Measurements from ENCODE around the gene ZNF436. TPM values are rescaled to one million over a fixed set of nuclear protein-coding genes. Genes with fewer than 3 reads are reported as not detected.
"Not testable (repeated sequence)": the region's sequence is repeated elsewhere in the genome, so short reads cannot be mapped to it uniquely, and the experiment has no call there.

Gene ZNF436
- total and polyA plus RNA-seq, 3 donors from 2014 or later: 24.6 to 29.0 (median 26.7) TPM

GRCh38 chr1:23384312-23385058 lies 14.8 kb upstream of the ZNF436 start:
- no peak for DNase-seq
- no peak overlapping the region for H3K27ac ChIP-seq
- no peaks in the 10 kb centered on the region for H3K27me3 ChIP-seq
- H3K4me3 ChIP-seq: no peak overlapping the region
- WGBS, 2 donors: 77 to 83% methylated on average over 10 to 11 of the region's 11 CpGs
- TF ChIP-seq POLR2A (IDR thresholded peaks at IDR 0.05) (no peak), CTCF (IDR thresholded peaks at IDR 0.05) (no peak)
- H3K4me1 ChIP-seq: peaks cover 16% of the 10 kb centered on the region
- no peaks in the 10 kb centered on the region for H3K9me3 ChIP-seq
- intact Hi-C loops (cut with DNase I; ENCODE audit: low total_unique reads): no loop called here
- no peaks in the 10 kb centered on the region for H3K36me3 ChIP-seq (ENCODE audit: low read depth, missing control alignments)

- Histone ChIP-seq H3K4me1 (peaks cover 16% of the 10 kb centered on the region), H3K27ac (no peak overlapping the region), H3K36me3 (ENCODE audit: low read depth, missing control alignments) (no peaks in the 10 kb centered on the region), H3K4me3 (no peak overlapping the region), H3K9me3 (no peaks in the 10 kb centered on the region), H3K27me3 (no peaks in the 10 kb centered on the region)
- peak; percentile 60 for DNase-seq
- intact Hi-C loops (cut with DNase I; ENCODE audit: low total_unique reads): no loop called here
- 73% methylated on average over 7 to 8 of the region's 8 CpGs for WGBS, 2 donors
- no peak for TF ChIP-seq POLR2A (IDR thresholded peaks at IDR 0.05)
- TF ChIP-seq CTCF (IDR thresholded peaks at IDR 0.05): no peak
Measured at GRCh38 chr1:23383577-23384311, 14.1 kb upstream of the ZNF436 start.

GRCh38 chr1:23381233-23381885 lies 11.7 kb upstream of the ZNF436 start:
- intact Hi-C loops (cut with DNase I; ENCODE audit: low total_unique reads): no loop called here
- Histone ChIP-seq H3K36me3 (ENCODE audit: low read depth, missing control alignments) (no peaks in the 10 kb centered on the region), H3K27me3 (no peaks in the 10 kb centered on the region), H3K4me3 (no peak overlapping the region), H3K9me3 (no peaks in the 10 kb centered on the region), H3K4me1 (peaks cover 20% of the 10 kb centered on the region), H3K27ac (no peak overlapping the region)
- TF ChIP-seq CTCF (IDR thresholded peaks at IDR 0.05) (no peak), POLR2A (IDR thresholded peaks at IDR 0.05) (no peak)
- WGBS, 2 donors: 86 to 91% methylated on average over 5 of the region's 5 CpGs
- DNase-seq: no peak

GRCh38 chr1:23380719-23381118 lies 11.1 kb upstream of the ZNF436 start:
- no peak for DNase-seq
- 48 to 51% methylated on average over 5 of the region's 5 CpGs for WGBS, 2 donors
- H3K27ac ChIP-seq: no peak overlapping the region

GRCh38 chr1:23380236-23380635 lies 10.6 kb upstream of the ZNF436 start:
- DNase-seq; H3K9me3 ChIP-seq; H3K4me3 ChIP-seq; H3K27me3 ChIP-seq; intact Hi-C loops (cut with DNase I; ENCODE audit: low total_unique reads); H3K36me3 ChIP-seq (ENCODE audit: low read depth, missing control alignments); H3K27ac ChIP-seq: not testable (repeated sequence)
- H3K4me1 ChIP-seq: peaks cover 20% of the 10 kb centered on the region
- 32 to 43% methylated on average over 4 of the region's 4 CpGs for WGBS, 2 donors

More at GRCh38 chr1:23380719-23381118, 11.1 kb upstream of the ZNF436 start:
- H3K36me3 ChIP-seq (ENCODE audit: low read depth, missing control alignments): no peaks in the 10 kb centered on the region
- TF ChIP-seq CTCF (IDR thresholded peaks at IDR 0.05) (no peak), POLR2A (IDR thresholded peaks at IDR 0.05) (no peak)
- H3K27me3 ChIP-seq: no peaks in the 10 kb centered on the region
- intact Hi-C loops (cut with DNase I; ENCODE audit: low total_unique reads): no loop called here
- no peaks in the 10 kb centered on the region for H3K9me3 ChIP-seq
- no peak overlapping the region for H3K4me3 ChIP-seq
- H3K4me1 ChIP-seq: peaks cover 20% of the 10 kb centered on the region
